ENCODE results near the gene ITPR1.
A peak's percentile ranks its signal among the peaks of the same experiment; 100 is the strongest.

The ITPR1 gene

GRCh38 chr3:4643904-4644547 lies 150.9 kb downstream of the ITPR1 start:
- no peak for DNase-seq (ENCODE audit: low spot score)

GRCh38 chr3:4644951-4645350 lies 151.8 kb downstream of the ITPR1 start:
- DNase-seq (ENCODE audit: low spot score): no peak

GRCh38 chr3:4645468-4645867 lies 152.3 kb downstream of the ITPR1 start:
- no peak for DNase-seq (ENCODE audit: low spot score)

DNA sequence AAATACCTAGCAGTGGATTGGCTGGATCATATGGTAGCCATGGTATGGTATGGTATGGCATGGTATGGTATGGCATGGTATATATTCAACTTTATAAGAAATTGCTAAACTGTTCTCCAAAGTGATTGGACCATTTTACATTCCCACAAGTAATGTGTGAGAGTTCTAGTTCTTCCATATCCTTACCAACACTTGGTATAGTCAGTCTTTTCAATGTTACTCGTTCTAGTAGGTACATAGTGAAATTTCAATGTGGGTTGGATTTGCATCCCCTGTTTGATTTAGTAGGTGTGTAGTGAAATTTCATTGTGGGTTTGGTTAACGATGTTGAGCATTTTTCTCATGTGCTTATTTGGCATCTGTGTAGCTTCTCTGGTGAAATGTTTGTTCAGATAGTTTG lies 154.3 kb downstream of the ITPR1 start:
- DNase-seq (ENCODE audit: low spot score): no peak

DNA sequence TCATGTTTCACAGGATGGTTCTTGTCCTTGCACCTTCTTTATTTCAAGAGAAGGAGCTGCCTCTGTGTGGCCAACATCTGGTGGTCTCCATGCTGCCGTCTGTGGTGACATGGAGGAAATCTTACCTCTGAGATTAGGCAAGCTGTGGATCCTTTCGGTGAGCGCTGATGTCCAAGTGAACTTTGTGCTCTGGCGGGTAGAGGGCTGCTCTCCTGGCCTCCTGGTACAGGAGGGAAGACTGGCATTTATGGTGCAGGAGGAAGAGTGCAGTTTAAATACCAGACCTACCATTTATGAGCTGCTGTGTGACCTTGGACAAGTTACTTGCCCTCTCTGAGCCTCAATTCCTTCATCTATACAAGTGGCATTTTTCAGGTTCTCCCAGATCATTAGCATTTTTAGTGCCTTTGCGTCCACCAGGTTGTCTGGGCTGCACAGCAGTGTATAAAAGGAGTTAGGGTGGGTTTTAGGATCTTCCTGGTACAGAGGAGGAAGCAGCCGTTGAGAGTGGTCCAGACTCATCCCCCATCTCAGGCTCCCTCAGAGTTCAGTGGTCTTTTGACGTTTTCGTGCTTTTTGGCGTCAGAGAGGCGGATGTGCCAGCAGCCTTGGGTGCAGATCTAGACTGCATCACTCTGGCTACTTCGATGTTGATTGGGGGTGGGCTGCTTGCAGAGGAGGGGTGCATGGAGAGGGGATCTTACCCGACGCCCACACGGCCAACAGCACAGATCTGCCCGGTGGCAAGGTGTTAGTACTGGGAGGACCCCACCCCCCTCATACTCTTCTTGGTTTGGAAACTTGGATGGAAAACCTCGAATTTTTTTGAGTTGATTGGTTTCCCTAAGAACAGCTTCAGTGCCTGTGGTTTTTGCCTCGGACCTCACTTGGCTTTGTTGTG lies 162.2 kb downstream of the ITPR1 start:
- no peak for DNase-seq (ENCODE audit: low spot score)

GRCh38 chr3:4656059-4656458 lies 162.9 kb downstream of the ITPR1 start:
- peak; percentile 78 for DNase-seq (ENCODE audit: low spot score)

DNA sequence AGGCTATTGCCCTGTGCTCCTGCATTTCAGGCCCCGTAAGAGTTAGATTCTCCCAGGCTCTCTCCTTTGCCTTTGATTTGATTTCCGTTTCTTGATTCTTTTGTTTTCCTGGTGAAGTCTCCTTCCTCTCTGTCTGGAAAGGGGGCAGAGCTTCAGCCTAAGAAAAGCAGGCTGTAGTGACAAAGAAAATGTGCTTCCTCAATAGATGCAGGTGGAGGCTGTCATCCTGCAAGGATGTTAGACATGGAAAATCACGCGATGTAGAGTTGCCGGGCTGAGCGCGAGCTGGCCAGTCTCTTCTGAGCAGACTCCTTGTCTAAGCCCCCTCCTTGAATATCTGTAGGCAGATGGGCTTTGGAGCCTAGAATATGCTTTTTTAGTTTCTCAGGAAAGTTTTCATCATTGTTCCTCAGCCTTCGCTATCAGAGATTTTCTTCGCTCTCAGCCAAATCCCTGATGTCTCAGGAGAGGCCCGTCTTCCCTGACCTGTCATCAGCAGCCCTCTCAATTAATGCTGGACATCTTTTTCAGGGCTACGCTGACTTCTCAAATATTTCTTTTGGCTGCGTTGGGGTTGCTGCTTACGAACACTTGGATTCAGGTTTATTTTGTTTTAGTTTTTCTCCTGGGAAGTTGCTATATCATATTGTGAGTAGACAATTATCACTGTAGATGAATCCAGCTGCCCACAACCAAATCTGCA lies 163.6 kb downstream of the ITPR1 start:
- peak; percentile 51 for DNase-seq (ENCODE audit: low spot score)

- DNase-seq (ENCODE audit: low spot score): no peak
Observed at GRCh38 chr3:4660936-4661335, 167.8 kb downstream of the ITPR1 start.

GRCh38 chr3:4664412-4664811 lies 171.3 kb downstream of the ITPR1 start:
- no peak for DNase-seq (ENCODE audit: low spot score)

- no peak for DNase-seq (ENCODE audit: low spot score)
Observed at GRCh38 chr3:4665197-4665596, 172.0 kb downstream of the ITPR1 start.

- DNase-seq (ENCODE audit: low spot score): no peak
Observed at GRCh38 chr3:4666071-4666470, 172.9 kb downstream of the ITPR1 start.

- DNase-seq (ENCODE audit: low spot score): no peak
Observed at GRCh38 chr3:4670352-4670751, 177.2 kb downstream of the ITPR1 start.

DNA sequence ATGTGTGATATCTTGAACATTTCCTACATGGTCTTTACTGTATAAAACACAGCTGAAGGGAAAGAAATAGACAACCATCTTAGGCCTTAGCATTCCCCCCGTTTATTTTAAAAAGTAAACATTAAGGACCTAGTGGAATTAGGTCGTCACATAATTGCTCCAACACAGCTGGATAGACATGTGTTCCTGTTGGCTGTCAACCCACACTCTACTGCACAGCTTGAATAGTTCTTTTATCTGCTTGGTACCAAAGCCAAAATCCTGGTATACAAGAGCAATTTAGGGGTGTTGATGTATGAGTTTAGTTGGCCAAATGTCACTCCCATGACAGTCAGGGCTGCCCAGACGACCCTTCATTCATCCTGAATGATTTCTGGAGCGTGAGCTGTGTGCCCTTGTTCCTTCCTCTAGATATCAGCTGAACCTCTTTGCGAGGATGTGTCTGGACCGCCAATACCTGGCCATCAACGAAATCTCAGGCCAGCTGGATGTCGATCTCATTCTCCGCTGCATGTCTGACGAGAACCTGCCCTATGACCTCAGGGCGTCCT lies 179.7 kb downstream of the ITPR1 start:
- DNase-seq (ENCODE audit: low spot score): no peak

DNA sequence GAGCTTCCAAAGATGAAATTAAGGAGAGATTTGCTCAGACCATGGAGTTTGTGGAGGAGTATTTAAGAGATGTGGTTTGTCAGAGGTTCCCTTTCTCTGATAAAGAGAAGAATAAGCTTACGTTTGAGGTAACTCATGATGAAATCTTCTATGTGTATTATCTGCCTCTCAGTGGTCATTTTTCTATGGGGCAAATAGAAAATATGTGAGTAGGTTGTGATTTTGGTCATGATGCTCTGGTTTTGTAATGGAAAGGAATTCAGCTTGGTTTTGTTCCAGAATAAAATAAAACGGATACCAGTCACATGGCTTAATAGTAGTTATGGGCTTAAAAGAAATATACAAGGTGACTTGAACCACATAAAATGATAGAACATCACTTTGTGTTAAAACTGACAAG lies 181.1 kb downstream of the ITPR1 start:
- no peak for DNase-seq (ENCODE audit: low spot score)

GRCh38 chr3:4675704-4676103 lies 182.6 kb downstream of the ITPR1 start:
- DNase-seq (ENCODE audit: low spot score): no peak

- DNase-seq (ENCODE audit: low spot score): no peak
Observed at GRCh38 chr3:4678320-4678719, 185.2 kb downstream of the ITPR1 start.

DNA sequence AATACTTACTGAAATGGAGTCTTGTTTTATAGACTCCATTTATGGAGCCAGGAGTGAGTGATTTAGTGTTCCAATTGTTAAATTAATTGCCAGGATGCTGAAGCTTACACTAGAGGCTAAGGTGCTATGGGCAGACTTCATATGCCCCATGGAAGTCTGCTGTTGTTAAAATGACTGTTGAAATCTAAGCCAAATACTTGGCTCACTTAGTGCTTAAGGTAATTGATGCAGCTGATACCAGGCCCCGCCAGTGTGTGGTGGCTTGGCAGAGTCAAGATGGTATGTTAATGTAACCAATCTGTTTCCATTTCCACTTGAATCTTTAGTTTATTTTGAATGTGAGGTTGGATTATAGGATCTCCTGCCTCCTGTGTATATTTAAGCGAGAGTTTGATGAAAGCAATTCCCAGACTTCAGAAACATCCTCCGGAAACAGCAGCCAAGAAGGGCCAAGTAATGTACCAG lies 187.1 kb downstream of the ITPR1 start:
- DNase-seq (ENCODE audit: low spot score): no peak

DNA sequence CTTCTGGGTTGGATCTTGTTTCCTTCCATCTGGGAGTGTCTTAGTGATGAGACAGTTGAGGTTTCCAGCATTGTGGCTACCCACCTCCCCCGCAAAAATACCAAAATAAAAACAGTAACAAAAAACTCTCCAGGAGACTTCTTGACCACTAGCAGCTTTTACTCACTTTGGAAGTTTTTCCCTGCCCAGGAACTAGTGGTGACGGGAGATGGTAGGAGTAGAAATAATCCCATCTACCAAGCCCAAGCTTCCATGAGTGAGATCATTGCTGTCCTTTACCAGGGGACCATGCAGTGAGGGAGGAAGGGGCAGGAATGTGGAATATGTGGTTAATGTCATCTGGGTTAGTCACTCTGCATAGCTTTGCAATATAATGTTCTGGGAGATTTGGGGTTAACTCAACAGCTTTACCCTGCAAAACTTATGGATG lies 187.7 kb downstream of the ITPR1 start:
- DNase-seq (ENCODE audit: low spot score): no peak

DNA sequence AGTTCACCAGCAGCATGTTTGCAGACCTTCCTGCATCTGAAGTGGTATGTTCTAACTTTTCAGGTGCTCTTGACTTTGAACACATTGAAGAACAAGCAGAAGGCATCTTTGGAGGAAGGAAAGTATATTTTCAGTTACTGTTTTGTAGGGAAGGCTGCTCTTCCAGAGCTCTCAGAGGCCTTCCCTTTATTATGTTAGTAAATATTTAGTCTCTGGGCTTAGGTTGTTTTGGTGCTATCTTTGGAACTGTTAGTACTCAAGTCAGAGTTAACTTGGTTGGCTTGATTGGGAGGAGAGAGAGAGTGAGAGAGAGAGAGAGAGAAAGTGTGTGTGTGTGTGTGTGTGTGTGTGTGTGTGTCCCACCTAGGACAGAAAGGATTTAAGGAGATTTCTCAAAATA lies 188.2 kb downstream of the ITPR1 start:
- no peak for DNase-seq (ENCODE audit: low spot score)

DNA sequence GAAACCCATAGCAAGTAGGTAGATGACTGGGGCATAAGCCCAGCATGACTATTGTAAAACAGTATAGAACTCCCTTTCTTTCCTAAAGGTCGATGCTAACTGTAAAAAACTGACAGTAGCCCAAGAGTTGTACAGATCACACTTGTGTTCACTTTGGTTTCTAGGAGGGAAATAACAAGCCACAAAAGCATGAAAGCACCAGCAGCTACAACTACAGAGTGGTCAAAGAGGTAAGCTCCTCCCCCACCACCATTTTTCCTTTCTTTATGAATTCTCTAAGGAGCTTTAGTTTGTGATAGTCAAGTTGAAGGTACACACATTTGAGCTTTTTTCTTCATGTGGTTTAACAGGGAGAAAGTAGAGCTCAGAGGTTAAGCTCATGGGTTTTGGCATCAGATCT lies 191.0 kb downstream of the ITPR1 start:
- DNase-seq (ENCODE audit: low spot score): no peak

DNA sequence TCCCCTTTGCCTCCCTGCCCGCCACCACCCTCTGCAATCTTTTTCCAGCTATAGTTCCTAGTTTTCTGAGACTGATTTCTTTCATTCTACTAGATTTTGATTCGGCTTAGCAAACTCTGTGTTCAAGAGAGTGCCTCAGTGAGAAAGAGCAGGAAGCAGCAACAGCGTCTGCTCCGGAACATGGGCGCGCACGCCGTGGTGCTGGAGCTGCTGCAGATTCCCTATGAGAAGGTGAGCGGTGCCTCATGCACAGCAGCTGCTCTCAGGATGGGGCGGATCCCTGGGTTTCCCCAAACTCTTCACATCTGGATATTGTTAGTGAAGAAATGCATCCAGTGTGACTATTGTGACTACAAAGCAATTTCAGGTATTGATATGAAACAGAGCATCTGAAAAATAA lies 191.8 kb downstream of the ITPR1 start:
- DNase-seq (ENCODE audit: low spot score): no peak

DNA sequence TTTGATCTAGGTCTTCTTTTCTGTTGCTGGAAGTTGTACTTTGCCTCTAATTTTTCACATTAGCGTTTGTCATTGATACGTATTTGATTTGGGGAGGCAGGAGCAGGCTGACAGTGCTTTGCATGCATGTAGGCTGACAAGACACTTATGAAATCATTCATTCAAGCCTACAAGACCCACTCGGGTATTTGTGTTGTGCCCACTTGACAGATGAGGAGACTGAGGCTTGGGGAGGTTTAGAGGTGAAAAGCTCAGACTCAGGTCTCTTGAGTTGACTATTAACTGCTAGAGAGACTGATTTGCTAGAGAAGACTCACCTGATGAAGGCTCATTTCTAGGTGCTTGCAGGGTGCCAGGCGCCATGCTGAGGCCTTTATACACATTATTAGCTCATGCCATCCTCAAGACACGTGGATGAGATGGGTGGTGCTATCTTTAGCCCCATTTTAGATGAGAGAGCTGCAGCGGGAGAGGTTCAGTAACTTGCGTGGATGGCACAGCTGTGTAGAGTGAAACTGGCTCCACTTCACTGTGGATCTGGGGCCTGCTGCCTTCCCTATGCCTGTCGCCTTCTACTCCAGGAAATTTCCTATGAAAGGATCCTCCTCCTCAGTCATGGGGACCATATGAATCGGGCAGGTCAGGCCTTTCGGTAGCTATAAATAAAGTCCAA lies 192.7 kb downstream of the ITPR1 start:
- DNase-seq (ENCODE audit: low spot score): no peak
